GM21723 (cell line): ENCODE data around the gene RRP15.

ENCODE experiments used
- ATAC-seq: cut with Tn5 transposase; IDR thresholded peaks from one replicate; pipeline ENCODE4 v1.9.1; 2021; ENCODE audit warnings: mild to moderate bottlenecking, moderate library complexity; ENCODE audit not compliant: unreplicated experiment

The RRP15 gene

GRCh38 chr1:218357893-218358232, 72.8 kb downstream of the RRP15 start:
- no peak for ATAC-seq

- ATAC-seq = no peak
These were observed 76.4 kb downstream of the RRP15 start for GRCh38 chr1:218361298-218362065.

GRCh38 chr1:218362418-218363076, 77.5 kb downstream of the RRP15 start:
- ATAC-seq = no peak

GRCh38 chr1:218363141-218363540, 78.0 kb downstream of the RRP15 start:
- ATAC-seq = no peak

GRCh38 chr1:218364028-218364710, 79.1 kb downstream of the RRP15 start:
- ATAC-seq = no peak

GRCh38 chr1:218365226-218365999, 80.3 kb downstream of the RRP15 start:
- no peak for ATAC-seq

- no peak for ATAC-seq
These were observed 81.4 kb downstream of the RRP15 start for GRCh38 chr1:218366322-218367052.

GRCh38 chr1:218367118-218367517, 82.0 kb downstream of the RRP15 start:
- ATAC-seq = no peak

GRCh38 chr1:218368686-218369085, 83.6 kb downstream of the RRP15 start:
- no peak for ATAC-seq

- ATAC-seq = no peak
These were observed 84.8 kb downstream of the RRP15 start for GRCh38 chr1:218369688-218370511.

GRCh38 chr1:218371927-218372672, 87.0 kb downstream of the RRP15 start:
- ATAC-seq = no peak

- ATAC-seq = no peak
These were observed 89.6 kb downstream of the RRP15 start for GRCh38 chr1:218374401-218375353.

GRCh38 chr1:218376722-218377121, 91.6 kb downstream of the RRP15 start:
- ATAC-seq = peak; percentile 19

- ATAC-seq = peak; percentile 71
These were observed 92.1 kb downstream of the RRP15 start for GRCh38 chr1:218377143-218377660.

- ATAC-seq = no peak
These were observed 95.3 kb downstream of the RRP15 start for GRCh38 chr1:218380125-218380977.

- no peak for ATAC-seq
These were observed 97.2 kb downstream of the RRP15 start for GRCh38 chr1:218382261-218382660.

GRCh38 chr1:218383051-218383450, 98.0 kb downstream of the RRP15 start:
- ATAC-seq = no peak
